Tibial nerve (tissue), 4 donors: Measurements from ENCODE around the gene HLA-DQB1.
"Not testable (repeated sequence)": the region's sequence is repeated elsewhere in the genome, so short reads cannot be mapped to it uniquely, and the experiment has no call there.

Experiments used
- CTCF ChIP-seq, 5 experiments: fragments of 200-600 bp in 3 of 5; fragments of 450-650 bp in 2 of 5; sonication (generic) in 3 of 5; IDR thresholded peaks; one replicate each; pipeline ENCODE4 v1.5.1; 2016 to 2019; ENCODE audit warnings: antibody characterized with exemption in 5 of 5, mild to moderate bottlenecking in 3 of 5, moderate library complexity in 2 of 5
- EP300 ChIP-seq, 2 donors: sonication (generic); formaldehyde crosslinking; IDR thresholded peaks; one replicate each; pipeline ENCODE4 v1.6.1; 2017; ENCODE audit warnings: antibody characterized with exemption in 2 of 2, mild to moderate bottlenecking in 1 of 2

GRCh38 chr6:32657329-32657728, 9.1 kb downstream of the HLA-DQB1 start:
- not testable (repeated sequence) for TF ChIP-seq CTCF, EP300 (IDR thresholded peaks at IDR 0.05)
